NCI-H2196 treated with DMSO at 0.1 percent for 48 hours (cell line): ENCODE data around the gene NLRC4.
"Not testable (repeated sequence)": the region's sequence is repeated elsewhere in the genome, so short reads cannot be mapped to it uniquely, and the experiment has no call there.

ENCODE experiments used
- DNase-seq: peaks from one replicate; lab custom pipeline; 2025; ENCODE audit not compliant: unreplicated experiment; lab: John Stamatoyannopoulos, UW

Gene NLRC4

DNA sequence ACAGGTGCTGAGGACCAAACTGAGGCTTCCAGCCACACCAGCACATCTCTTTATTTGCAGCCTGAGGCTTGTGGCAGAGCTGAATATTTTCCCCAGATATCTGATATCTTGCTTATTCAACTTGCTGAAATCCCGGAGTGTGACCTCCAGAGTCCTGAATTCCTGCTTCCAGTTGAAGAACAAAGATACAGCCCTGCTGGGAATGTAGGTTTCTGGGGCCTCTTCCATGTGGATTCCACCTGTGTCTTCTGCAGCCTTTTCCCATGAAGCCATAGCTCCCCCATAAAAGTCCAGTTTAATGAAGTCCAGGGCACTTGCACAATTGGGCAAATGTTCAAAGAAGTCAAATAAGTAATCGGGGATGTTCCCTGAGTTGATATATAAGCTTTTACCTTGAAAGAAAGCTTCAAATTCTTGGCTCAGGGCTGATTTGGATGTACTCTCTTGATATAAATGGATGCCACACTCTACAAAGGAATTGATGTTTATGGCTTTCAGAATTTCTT is 14.9 kb downstream of the NLRC4 start:
- DNase-seq, result no peak

DNA sequence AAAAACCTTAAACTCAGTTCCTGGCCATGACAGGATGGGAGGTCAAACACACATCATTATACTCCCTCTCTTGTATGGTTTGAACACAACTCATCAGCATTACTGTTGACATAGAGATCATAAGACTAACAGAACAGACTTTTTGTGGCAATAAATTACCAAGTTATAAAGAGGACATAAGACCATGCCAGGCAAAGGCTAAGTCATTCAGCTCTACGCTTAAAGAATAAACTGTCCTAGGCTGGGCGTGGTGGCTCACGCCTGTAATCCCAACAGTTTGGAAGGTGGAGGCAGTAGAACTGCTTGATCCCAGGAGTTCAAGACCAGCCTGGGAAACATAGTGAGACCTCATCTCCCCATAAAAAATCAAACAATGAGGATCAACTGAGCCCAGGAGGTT is 16.4 kb downstream of the NLRC4 start:
- DNase-seq, result no peak

DNA sequence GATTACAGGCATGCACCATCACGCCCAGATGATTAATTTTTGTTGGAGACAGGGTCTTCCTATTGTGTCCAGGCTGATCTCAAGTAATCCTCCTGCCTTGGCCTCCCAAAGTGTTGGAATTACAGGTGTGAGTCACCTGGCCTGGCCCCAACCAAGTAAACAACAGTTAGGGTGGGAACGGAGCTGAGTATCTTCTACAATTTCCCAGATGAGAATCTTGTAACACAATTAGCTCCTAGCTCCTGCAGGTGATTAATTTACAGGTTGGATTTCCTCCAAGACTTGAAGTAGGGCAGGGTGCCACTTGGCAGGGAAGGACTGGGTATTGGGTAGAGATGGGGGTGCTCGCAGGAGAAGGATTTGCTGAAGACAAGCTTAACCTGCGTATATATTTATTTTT is 17.8 kb downstream of the NLRC4 start:
- peak; percentile 59 for DNase-seq

DNA sequence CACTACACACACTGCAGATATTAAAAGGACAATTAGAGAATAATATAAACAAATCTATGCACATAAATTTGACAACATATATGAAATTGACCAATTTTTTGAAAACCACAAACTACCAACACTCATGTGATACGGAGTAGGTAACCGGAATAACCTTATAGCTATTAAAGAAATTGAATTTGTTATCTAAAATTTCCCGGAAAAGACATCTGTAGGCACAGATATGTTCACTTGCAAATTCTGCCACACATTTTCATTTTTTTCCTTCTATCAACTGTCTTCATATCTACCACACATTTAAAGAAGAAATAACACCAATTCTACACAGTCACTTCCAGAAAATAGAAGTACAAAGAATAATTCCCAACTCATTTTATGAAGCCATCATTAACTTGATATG is 22.4 kb downstream of the NLRC4 start:
- no peak for DNase-seq

DNA sequence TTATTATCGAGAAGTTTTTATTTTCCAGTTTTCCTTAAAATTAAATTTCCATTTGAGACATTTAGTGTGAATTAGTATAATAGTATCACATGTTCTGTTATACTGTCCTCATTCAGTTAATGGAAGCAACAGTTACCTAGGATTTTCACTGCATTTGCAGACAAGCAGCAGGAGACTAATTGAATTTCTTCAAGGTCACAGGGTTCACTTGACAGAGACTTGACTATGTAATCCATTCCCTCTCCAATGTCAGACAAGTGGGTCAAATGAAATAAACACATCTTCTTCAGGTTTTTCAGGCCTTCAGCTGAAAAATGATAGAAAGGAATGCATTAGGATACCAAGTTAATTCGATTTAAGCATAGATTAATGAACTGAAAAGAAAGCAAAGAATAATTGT is 26.7 kb downstream of the NLRC4 start:
- no peak for DNase-seq

DNA sequence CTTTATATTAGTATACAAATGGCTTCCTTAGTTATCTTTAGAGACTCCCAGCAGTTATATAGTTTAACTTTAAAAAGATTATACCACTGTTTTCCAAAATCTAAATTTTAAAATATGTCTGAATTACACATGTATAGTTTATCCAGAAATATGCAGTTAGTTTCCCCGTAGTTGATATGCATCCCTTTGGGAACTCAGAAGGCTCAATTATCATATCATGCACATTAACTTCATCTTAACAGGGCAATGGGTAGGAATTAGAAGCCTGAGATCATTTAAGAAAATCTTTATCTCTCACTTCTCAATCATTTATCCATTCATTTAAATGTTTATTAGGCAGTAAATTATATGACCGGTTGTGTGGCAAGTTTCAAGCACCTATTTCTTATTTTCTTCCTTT is 27.2 kb downstream of the NLRC4 start:
- no peak for DNase-seq

DNA sequence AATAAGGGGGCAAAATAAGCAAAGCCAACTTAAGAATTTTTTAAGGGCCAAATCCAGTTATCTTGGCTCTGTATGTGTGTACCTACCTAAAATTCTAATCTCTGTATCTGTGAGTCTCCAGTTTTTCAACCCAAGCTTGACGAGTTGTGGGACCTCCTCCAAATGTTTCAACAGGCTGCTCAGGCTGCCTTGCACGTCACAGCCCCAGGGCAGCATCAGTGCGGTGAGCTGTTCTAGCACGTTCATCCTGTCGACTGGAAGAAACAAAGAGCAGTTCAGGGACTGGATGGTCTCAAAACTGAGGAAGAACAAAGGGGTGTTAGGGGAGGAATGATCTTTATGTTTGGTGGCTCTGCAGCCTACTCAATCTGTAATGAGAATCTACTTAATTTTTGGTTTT is 29.4 kb downstream of the NLRC4 start:
- no peak for DNase-seq

DNA sequence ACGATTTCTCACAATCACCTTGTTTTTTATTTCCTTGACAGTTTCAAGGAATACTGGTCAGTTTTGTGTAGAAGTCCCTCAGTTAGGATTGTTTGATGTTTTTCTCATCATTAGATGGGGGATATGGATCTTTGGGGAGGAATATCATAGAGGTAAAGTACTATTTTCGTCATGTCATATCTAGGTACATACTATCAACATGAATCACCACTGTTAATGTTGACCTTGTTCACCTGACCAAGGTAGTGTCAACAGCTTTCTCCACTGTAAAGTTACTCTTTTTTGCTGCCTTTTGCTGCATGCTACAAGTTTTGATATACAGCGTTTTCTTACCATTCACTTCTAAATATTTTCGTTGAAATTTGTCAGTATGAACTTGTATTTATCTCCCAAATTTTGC is 32.7 kb downstream of the NLRC4 start:
- DNase-seq, result no peak

DNA sequence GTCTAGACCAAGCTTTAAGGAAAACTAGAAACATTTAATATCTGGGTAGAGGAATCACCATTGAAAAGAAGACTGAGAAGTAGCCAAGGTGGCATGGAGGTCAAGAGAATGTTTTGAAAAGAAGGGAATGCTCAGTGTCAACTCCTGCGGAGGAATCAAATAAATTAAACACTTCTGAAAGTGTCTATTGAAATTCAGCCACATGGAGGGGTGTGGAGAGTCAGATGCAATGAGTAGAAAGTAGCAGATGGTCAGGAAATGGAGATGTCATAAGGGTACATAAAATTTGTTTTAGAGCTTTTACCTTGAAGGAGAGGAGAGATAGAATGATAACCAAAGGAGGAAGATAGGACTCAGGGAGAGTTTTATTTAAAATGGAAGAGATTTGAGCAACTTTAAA is 35.1 kb downstream of the NLRC4 start:
- DNase-seq, result peak; percentile 6

DNA sequence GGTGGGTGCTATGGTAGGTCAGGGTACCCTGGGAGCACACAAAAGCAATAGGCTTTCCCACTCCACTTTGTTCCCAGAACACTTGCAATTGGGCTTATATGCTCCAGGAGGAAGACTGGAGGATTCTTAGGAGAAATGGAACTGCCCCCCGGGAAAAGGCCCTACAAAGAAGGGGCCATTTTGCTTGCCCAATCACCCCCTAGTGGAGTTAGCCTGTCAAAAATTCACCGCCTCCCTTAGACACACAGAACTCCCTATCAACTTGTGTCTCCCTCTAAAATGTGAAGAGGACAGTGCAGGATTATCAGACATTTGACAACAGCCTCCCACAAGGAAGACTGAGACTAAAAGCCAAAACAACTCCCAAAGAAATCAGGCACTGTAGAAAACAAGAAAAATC is 36.5 kb downstream of the NLRC4 start:
- DNase-seq, result no peak

DNA sequence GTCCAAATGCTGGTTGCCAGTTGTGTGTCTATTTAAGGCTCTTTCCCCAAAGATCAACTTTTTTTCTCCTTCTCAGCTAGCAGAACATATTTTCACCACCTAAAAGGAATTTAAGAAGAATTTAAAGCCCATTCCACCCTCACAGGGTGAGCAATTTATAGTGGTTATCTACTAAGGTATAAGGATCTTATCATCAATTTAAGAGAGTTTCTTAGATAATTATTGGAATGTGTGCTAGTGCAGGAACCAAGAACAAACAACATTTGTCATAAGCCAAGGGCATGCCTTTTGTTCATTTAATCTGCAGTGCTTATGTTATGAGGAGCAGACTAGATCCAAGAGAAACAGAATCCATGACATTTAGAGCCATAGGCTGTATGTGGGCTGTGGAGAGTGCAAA is 37.2 kb downstream of the NLRC4 start:
- DNase-seq, result no peak

DNA sequence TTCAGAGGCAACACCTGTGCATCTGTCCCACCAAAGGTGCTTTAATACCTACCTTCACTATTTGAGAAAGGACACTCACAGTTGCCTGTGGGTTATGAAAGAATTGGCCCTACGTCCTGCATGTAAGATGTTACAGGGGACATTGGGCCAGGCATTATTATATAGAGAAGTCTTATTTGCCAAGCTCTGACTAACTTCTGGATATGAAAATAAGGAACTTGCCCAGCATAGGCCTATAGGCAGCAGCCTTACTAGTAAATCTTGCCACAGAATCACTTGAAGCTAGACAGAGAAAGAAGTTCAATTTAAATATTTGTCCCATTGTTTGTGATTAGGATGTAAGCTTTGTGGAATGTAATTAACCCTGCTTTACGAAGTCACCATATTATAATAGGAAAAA is 41.7 kb downstream of the NLRC4 start:
- no peak for DNase-seq

DNA sequence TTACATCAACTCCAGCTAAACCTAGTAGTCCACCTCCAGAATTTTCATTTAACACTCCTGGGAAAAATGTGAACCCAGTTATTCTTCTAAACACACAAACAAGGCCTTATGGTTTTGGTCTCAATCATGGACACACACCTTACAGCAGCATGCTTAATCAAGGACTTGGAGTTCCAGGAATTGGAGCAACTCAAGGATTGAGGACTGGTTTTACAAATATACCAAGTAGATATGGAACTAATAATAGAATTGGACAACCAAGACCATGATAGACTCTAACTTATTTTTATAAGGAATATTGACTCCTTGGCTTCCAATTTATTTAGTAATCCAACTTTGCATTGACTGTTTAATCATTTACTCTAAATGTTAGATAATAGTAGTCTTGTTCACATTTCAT is 44.2 kb downstream of the NLRC4 start:
- DNase-seq, result no peak

DNA sequence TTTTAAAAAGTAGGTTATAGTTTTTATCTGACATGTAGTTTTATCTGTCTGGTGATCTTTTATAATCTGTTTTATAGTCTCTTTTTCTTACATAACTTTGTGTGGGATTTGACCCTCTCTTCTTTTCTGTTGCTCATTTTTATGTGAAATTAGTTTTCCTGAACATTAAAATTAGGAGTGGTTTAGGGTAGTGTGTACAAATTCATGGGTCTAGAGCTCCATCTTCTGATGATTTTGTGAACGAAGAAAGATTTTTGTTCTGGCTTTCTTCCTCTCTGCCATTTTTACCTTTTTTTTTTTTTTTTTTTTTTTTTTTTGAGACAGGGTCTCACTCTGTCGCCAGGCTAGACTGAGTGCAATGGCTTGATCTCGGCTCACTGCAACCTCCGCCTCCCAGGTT is 52.4 kb downstream of the NLRC4 start:
- no peak for DNase-seq

DNA sequence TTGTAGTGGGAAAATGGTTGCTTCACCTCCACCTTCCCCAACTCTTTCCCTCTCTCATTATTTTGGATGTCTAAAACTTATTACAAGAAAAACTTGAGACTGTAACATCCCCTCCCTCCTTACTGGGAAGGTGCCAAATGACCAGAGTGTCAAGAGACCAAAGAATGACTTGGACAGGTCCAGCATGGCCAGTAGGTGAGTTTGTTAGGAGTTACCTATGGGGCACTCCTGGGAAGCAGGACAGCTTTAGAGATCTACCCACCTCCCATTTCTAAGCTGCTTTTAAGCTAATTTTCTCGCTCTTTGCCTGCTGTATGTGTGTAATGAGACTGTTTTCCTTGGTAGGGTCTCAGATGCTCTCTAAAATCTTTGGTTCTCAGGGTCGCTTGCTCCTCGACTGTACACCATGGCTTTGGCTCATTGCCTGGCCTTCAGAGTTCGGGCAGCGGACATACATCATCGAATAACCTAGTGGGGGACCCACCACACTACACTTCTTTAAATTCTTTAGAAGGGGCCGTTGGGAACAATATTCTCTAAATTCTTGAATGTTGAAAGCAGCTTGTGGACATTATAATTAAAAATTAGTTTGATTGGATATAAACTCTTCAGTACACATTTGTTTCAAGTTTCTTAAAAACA is 53.8 kb downstream of the NLRC4 start:
- DNase-seq, result no peak

DNA sequence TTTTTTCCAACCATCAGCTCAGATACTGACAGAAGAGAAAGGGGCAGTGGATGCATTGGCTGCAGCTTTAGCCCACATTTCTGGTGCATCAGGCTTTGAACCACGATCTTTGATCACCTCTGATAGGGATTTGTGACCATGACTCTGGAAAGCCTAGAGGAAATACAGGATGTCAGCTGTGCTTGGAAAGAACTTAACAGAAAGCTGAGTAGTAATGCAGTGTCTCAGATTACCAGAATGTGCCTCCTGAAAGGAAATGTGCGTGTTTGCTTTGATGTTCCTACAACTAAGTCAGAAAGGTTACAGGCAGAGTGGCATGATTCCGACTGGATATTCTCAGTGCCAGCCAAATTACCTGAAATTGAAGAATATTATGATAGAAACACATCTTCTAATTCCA is 61.3 kb downstream of the NLRC4 start:
- DNase-seq, result not testable (repeated sequence)

DNA sequence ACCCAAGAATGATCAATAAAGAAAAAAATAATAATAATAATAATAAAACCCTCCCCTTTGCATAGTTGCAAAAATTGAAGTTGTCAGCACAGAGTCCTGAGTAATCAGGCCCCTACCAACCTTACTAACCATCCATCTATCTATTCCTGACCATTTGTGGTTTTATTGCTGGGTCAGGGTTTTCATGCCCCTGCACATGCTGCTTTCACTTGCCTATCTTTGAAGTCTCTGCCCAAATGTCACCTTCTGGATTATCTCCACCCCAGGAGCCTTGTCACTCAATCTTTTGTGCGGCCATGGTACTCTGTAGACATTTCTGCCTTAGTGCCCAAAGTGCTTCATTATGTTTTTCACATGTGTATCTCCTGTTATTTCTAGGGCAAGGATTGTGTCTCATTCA is 63.9 kb downstream of the NLRC4 start:
- DNase-seq, result no peak

DNA sequence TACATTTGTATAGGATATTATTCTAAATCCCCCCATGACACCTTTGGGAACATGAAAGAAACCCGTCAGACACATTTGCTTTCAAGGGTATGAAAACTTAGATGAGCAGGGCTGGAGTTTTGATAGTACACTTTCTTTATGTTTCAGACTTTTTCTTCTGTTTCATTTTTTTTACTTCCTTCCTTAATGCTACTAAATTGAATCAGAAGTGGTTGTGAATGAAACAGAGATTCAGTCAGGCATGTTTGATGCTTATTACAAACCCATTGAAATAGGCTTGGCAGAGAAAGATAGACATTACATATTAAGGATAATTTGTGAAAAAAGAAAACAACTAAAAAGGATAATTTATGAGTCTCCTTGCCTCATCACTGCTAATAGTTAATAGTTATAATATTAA is 72.3 kb downstream of the NLRC4 start:
- no peak for DNase-seq

DNA sequence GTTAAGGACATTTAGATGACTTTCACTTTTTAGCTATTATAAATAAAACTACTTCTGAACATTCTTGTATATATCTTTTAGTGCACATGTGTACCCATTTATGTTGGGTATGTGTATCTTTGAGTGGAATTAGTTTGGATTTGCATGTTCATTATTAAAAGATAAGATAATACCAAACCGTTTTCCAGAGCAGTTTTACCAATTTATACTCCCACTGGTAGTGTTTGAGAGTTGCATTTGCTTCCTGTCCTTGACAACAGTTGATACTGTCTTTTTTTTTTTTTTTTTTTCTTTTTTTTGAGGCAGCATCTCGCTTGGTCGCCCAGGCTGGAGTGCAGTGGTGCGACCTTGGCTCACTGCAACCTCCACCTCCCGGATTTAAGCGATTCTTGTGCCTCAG is 75.7 kb downstream of the NLRC4 start:
- no peak for DNase-seq

DNA sequence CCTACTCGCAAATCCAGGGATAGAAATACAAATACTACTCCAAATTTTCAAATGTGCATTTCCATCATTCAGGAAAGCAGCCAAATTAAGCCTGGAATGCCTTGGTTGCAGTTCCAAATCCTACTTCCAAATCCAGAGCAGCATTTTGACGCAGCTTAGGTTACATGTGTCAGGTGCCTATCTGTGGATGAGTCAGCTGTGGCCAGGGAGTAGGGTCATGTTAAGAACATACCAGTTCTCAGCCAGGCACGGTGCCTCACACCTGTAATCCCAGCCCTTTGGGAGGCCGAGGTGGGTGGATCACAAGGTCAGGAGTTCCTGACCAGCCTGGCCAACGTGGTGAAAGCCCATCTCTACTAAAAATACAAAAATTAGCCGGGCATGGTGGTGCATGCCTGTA is 82.0 kb downstream of the NLRC4 start:
- no peak for DNase-seq
